CD4-positive, CD25-positive, alpha-beta regulatory T cell (primary cell): Measurements from ENCODE around the gene CNOT10. TPM values are rescaled to one million over a fixed set of nuclear protein-coding genes. Genes with fewer than 3 reads are reported as not detected.
A peak's percentile ranks its signal among the peaks of the same experiment; 100 is the strongest.
"Not testable (repeated sequence)": the region's sequence is repeated elsewhere in the genome, so short reads cannot be mapped to it uniquely, and the experiment has no call there.

Experiments used
- ATAC-seq, 2 donors: fragments of 150-1000 bp; cut with Tn5 transposase; one replicate each; pipeline ENCODE4 v1.10.0; 2021; ENCODE audit warnings: low read depth in 2 of 2, moderate number of reproducible peaks in 2 of 2, moderate library complexity in 1 of 2
- DNase-seq, 3 donors: peaks; one replicate each; pipeline versions ENCODE4 v3.0.0 to v3.0.0-alpha.2; 2012 to 2022; ENCODE audit warnings: mixed read lengths in 1 of 3
- H3K27ac ChIP-seq: one replicate; pipeline ENCODE4 v1.7.0; 2013; ENCODE audit warnings: mild to moderate bottlenecking, low read length; ENCODE audit not compliant: insufficient read depth, poor library complexity, severe bottlenecking
- H3K27me3 ChIP-seq: one replicate; pipeline ENCODE4 v1.7.0; 2013; ENCODE audit warnings: low read length; ENCODE audit not compliant: control insufficient read depth, insufficient read depth
- H3K36me3 ChIP-seq: one replicate; pipeline ENCODE4 v1.7.0; 2013; ENCODE audit warnings: mild to moderate bottlenecking, low read length, moderate library complexity; ENCODE audit not compliant: control insufficient read depth, insufficient read depth
- H3K4me1 ChIP-seq: 2 replicates; pipeline ENCODE4 v1.7.0; 2013; ENCODE audit warnings: mild to moderate bottlenecking, low read length; ENCODE audit not compliant: insufficient read depth, control insufficient read depth, poor library complexity, severe bottlenecking
- H3K4me3 ChIP-seq: one replicate; pipeline ENCODE4 v1.7.0; 2013; ENCODE audit warnings: low read depth, mild to moderate bottlenecking, low read length, moderate library complexity
- H3K9me3 ChIP-seq, 2 experiments: 1 replicate in 1 of 2; 2 replicates in 1 of 2; pipeline ENCODE4 v1.7.0; 2013; ENCODE audit warnings: low read length in 2 of 2, mild to moderate bottlenecking in 1 of 2, moderate library complexity in 1 of 2; ENCODE audit not compliant: control insufficient read depth in 2 of 2
- H3K27ac Mint-ChIP-seq, 3 donors: one replicate each; pipeline ENCODE4 v1.8.0; 2020 to 2022; ENCODE audit warnings: mild to moderate bottlenecking in 3 of 3, mixed read lengths in 3 of 3, moderate library complexity in 2 of 3
- H3K27me3 Mint-ChIP-seq: one replicate; pipeline ENCODE4 v1.8.0; 2022; ENCODE audit warnings: mild to moderate bottlenecking, mixed read lengths
- H3K36me3 Mint-ChIP-seq: one replicate; pipeline ENCODE4 v1.8.0; 2020; ENCODE audit warnings: mixed read lengths
- H3K4me1 Mint-ChIP-seq, 4 donors: one replicate each; pipeline ENCODE4 v1.8.0; 2020 to 2022; ENCODE audit warnings: mixed read lengths in 4 of 4, mild to moderate bottlenecking in 1 of 4
- H3K4me3 Mint-ChIP-seq, 4 donors: one replicate each; pipeline ENCODE4 v1.8.0; 2020 to 2022; ENCODE audit warnings: mild to moderate bottlenecking in 4 of 4, mixed read lengths in 4 of 4, moderate library complexity in 3 of 4
- H3K9me3 Mint-ChIP-seq, 7 donors: one replicate each; pipeline ENCODE4 v1.8.0; 2020 to 2022; ENCODE audit warnings: mixed read lengths in 7 of 7, mild to moderate bottlenecking in 3 of 7, moderate library complexity in 2 of 7
- polyA plus RNA-seq, 4 donors: library from polyadenylated mRNA; unstranded; fragments of 300-500 nt; fragmentation: Illumina TruSeq; gene quantifications; one replicate each; pipeline ENCODE4 v1.2.3, GENCODE V29; 2021
- total RNA-seq: library from RNA; stranded (reverse); gene quantifications from one replicate; pipeline ENCODE4 v1.2.3, GENCODE V29; 2022

CNOT10 gene
- total and polyA plus RNA-seq, 5 donors from 2014 or later: 29.9 to 33.9 (median 32.3) TPM

DNA sequence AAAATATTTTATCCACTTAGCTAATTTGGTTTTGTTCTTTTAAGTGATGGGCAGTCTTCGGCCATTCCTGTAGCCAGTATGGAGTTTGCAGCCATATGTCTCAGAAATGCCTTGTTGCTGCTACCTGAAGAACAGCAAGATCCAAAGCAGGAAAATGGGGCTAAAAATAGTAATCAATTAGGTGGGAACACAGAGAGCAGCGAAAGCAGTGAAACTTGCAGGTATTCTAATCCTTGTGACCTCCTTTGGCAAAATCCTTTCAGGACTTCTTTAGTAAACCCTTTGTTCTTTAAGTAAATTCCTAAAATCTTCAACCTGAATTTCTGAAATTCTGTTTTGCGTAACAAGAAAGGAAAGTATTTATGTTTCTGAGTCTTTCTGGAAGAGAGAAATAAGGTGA lies 49.8 kb downstream of the CNOT10 start:
- Histone ChIP-seq H3K36me3 (peaks cover 33% of the 10 kb centered on the region), H3K27ac (no peak overlapping the region), H3K4me3 (no peak overlapping the region), H3K4me1 (no peaks in the 10 kb centered on the region), H3K27me3 (no peaks in the 10 kb centered on the region), H3K9me3 (no peaks in the 10 kb centered on the region)
- peaks cover 22% of the 10 kb centered on the region for H3K36me3 Mint-ChIP-seq
- H3K4me3 Mint-ChIP-seq: no peak overlapping the region
- no peaks in the 10 kb centered on the region for H3K9me3 Mint-ChIP-seq
- ATAC-seq (no peak), DNase-seq (no peak)
- no peak overlapping the region for H3K27ac Mint-ChIP-seq
- no peaks in the 10 kb centered on the region for H3K27me3 Mint-ChIP-seq
- H3K4me1 Mint-ChIP-seq: peaks cover 0 to 9% (median 2%) of the 10 kb centered on the region in 4 donors

DNA sequence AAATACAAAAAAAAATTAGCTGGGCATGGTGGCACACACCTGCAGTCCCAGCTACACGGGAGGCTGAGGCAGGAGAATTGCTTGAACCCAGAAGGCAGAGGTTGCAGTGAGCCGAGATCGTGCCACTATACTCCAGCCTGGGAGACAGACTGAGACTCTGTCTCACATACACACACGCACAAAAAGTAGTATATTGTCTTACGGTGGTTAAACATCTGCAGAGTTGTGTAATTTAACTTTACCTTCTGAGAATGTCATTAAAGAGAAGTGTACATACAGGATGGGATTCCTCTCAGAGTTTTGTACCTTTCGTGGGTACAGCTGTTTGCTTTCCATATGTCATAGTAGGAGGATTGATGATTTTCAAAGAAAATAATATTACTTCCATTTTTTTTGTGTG lies 58.5 kb downstream of the CNOT10 start:
- peaks cover 29% of the 10 kb centered on the region for H3K36me3 Mint-ChIP-seq
- DNase-seq, H3K27ac Mint-ChIP-seq, ATAC-seq, H3K27me3 Mint-ChIP-seq, H3K4me3 Mint-ChIP-seq, H3K9me3 ChIP-seq, H3K4me1 Mint-ChIP-seq, H3K4me1 ChIP-seq, H3K9me3 Mint-ChIP-seq, H3K4me3 ChIP-seq, H3K27me3 ChIP-seq, H3K27ac ChIP-seq: not testable (repeated sequence)
- peaks cover 27% of the 10 kb centered on the region for H3K36me3 ChIP-seq

DNA sequence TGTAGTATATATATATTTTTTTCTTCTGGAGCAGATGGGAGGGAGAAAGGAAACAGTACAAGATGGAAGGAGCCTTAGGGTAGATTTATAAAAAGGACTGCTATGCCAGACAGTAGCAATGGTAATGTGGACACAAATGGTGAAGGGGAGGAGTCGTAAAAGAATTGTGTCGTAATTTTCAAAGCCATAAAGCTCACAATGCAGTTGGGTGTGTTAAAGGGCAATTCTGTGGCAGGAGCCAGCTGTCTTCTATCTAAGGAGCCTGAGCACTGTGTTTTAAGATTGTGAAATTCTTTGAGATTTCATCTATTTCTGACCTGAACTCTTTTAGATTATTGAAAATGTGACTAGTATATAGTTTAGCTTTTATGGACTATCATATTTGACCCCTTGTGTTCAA lies 58.9 kb downstream of the CNOT10 start:
- H3K9me3 Mint-ChIP-seq: no peaks in the 10 kb centered on the region
- Histone ChIP-seq H3K27ac (no peak overlapping the region), H3K9me3 (no peaks in the 10 kb centered on the region), H3K4me3 (no peak overlapping the region), H3K27me3 (no peaks in the 10 kb centered on the region), H3K4me1 (no peaks in the 10 kb centered on the region), H3K36me3 (peaks cover 27% of the 10 kb centered on the region)
- no peak for DNase-seq
- H3K36me3 Mint-ChIP-seq: peaks cover 26% of the 10 kb centered on the region
- no peak for ATAC-seq
- no peak overlapping the region for H3K4me3 Mint-ChIP-seq
- H3K4me1 Mint-ChIP-seq: peaks cover 0 to 4% (median 0%) of the 10 kb centered on the region in 4 donors
- H3K27me3 Mint-ChIP-seq: no peaks in the 10 kb centered on the region
- H3K27ac Mint-ChIP-seq: no peak overlapping the region

GRCh38 chr3:32751377-32751776 lies 66.4 kb downstream of the CNOT10 start:
- Histone ChIP-seq H3K27me3 (no peaks in the 10 kb centered on the region), H3K4me3 (no peak overlapping the region), H3K4me1 (no peaks in the 10 kb centered on the region), H3K36me3 (peaks cover 3% of the 10 kb centered on the region), H3K9me3 (no peaks in the 10 kb centered on the region), H3K27ac (no peak overlapping the region)
- Mint-ChIP-seq H3K4me1 (peaks cover 0 to 11% (median 3%) of the 10 kb centered on the region in 4 donors), H3K36me3 (peaks cover 18% of the 10 kb centered on the region), H3K27ac (no peak overlapping the region), H3K9me3 (no peaks in the 10 kb centered on the region), H3K27me3 (no peaks in the 10 kb centered on the region), H3K4me3 (no peak overlapping the region)
- ATAC-seq (no peak), DNase-seq (no peak)

GRCh38 chr3:32755761-32756160 lies 70.8 kb downstream of the CNOT10 start:
- Mint-ChIP-seq H3K4me1 (peaks cover 9 to 14% (median 13%) of the 10 kb centered on the region in 4 donors), H3K36me3 (peaks cover 23% of the 10 kb centered on the region), H3K9me3 (no peaks in the 10 kb centered on the region), H3K27ac (peak overlapping the region in 1 of 3 donors; percentile 21), H3K4me3 (no peak overlapping the region), H3K27me3 (no peaks in the 10 kb centered on the region)
- DNase-seq (no peak), ATAC-seq (no peak)
- no peaks in the 10 kb centered on the region for H3K27me3 ChIP-seq
- H3K4me3 ChIP-seq: no peak overlapping the region
- H3K27ac ChIP-seq: no peak overlapping the region
- peaks cover 6% of the 10 kb centered on the region for H3K36me3 ChIP-seq
- no peaks in the 10 kb centered on the region for H3K4me1 ChIP-seq
- no peaks in the 10 kb centered on the region for H3K9me3 ChIP-seq

DNA sequence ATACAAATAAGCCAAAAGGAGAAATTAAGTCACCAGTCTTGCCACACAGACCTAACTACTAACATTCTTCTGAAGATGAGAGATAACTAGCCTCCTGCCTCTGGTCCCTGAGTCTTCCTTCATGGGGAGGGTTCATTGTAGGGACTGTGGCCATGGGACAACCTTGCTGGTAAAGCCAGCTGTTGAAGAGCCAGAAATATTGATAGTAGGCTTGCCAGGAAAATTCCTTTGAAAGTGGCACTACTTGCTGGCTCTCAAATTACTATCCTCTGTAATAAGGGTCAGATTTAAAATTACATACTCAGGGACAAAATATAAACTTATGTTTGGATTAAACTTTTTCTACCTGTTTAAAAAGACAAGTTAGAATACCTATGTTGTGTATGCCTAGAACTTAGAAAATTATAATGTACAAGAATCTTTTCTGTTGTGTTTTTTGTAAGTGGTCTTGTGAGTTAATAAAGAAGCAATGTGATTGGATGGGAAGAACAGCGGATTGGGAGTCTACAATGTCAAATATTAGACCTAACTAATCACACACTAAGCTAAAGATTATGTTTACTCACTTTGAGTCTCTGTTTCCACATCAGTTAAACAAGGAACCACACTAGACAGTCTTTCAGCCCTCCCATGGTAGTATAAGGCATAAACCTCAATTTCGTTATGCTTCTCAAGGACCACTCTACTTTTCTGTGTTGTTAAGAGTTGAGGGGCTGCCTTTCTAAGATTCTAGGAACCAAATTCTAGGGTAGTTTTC lies 72.8 kb downstream of the CNOT10 start:
- Histone ChIP-seq H3K4me1 (no peaks in the 10 kb centered on the region), H3K27me3 (no peaks in the 10 kb centered on the region), H3K36me3 (peaks cover 8% of the 10 kb centered on the region), H3K27ac (no peak overlapping the region), H3K9me3 (no peaks in the 10 kb centered on the region), H3K4me3 (no peak overlapping the region)
- H3K27ac Mint-ChIP-seq: peak overlapping the region in 2 of 3 donors; percentile 12 to 31
- H3K36me3 Mint-ChIP-seq: peaks cover 28% of the 10 kb centered on the region
- H3K27me3 Mint-ChIP-seq: no peaks in the 10 kb centered on the region
- no peak for DNase-seq
- H3K4me1 Mint-ChIP-seq: peaks cover 9 to 14% (median 13%) of the 10 kb centered on the region in 4 donors
- H3K9me3 Mint-ChIP-seq: no peaks in the 10 kb centered on the region
- H3K4me3 Mint-ChIP-seq: no peak overlapping the region
- no peak for ATAC-seq

- H3K4me1 ChIP-seq: no peaks in the 10 kb centered on the region
- Mint-ChIP-seq H3K27me3 (no peaks in the 10 kb centered on the region), H3K9me3 (no peaks in the 10 kb centered on the region), H3K4me3 (no peak overlapping the region), H3K36me3 (peaks cover 26% of the 10 kb centered on the region), H3K4me1 (peaks cover 8 to 14% (median 12%) of the 10 kb centered on the region in 4 donors), H3K27ac (no peak overlapping the region)
- ATAC-seq (no peak), DNase-seq (peak in 1 of 3 donors; percentile 22)
- no peak overlapping the region for H3K27ac ChIP-seq
- H3K9me3 ChIP-seq: no peaks in the 10 kb centered on the region
- H3K27me3 ChIP-seq: no peaks in the 10 kb centered on the region
- peaks cover 12% of the 10 kb centered on the region for H3K36me3 ChIP-seq
- no peak overlapping the region for H3K4me3 ChIP-seq
These were observed 73.4 kb downstream of the CNOT10 start for GRCh38 chr3:32758375-32758753.

DNA sequence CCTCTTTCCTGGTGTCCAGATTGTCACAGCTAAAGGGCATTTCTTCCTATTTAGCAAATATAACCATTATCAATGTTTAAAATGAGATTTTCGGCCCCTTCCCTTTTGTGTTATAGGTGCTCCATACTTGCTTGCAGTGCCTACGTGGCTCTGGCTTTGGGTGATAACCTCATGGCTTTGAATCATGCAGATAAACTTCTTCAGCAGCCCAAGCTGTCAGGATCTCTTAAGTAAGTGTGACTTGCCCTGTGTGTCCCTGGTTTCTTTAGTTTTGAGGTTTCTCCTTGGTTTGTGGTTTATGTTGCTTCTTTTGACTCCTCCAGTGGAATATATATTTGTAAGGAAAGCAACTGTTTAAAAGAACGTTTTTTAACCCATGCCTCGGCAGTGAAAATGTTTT lies 74.4 kb downstream of the CNOT10 start:
- DNase-seq (no peak), ATAC-seq (no peak)
- Mint-ChIP-seq H3K27me3 (no peaks in the 10 kb centered on the region), H3K4me3 (no peak overlapping the region), H3K36me3 (peaks cover 25% of the 10 kb centered on the region), H3K4me1 (peaks cover 5 to 14% (median 12%) of the 10 kb centered on the region in 4 donors), H3K9me3 (no peaks in the 10 kb centered on the region), H3K27ac (no peak overlapping the region)
- Histone ChIP-seq H3K4me1 (no peaks in the 10 kb centered on the region), H3K36me3 (peaks cover 14% of the 10 kb centered on the region), H3K9me3 (no peaks in the 10 kb centered on the region), H3K27me3 (no peaks in the 10 kb centered on the region), H3K27ac (no peak overlapping the region), H3K4me3 (no peak overlapping the region)
